Measurements from ENCODE around the gene GASK1A.

- TF ChIP-seq CTCF (IDR thresholded peaks at IDR 0.05), result no peak
- TF ChIP-seq POLR2AphosphoS5 (IDR thresholded peaks at IDR 0.05; ENCODE audit: low read depth, low read length), result no peak
- TF ChIP-seq TCF7L2 (IDR thresholded peaks at IDR 0.05; ENCODE audit: low read depth, low read length), result no peak
- no peak for TF ChIP-seq REST (IDR thresholded peaks at IDR 0.05; ENCODE audit: insufficient read depth in 1 of 2, low read depth in 2 of 2, low read length in 1 of 2)
Measured at GRCh38 chr3:42942693-42943092, 36.4 kb upstream of the GASK1A start.
